HL-60 (cell line): ENCODE data around the gene BABAM2.

Experiments used
- POLR2AphosphoS5 ChIP-seq: IDR thresholded peaks from 2 replicates; pipeline ENCODE4 v1.6.1; 2012; ENCODE audit warnings: low read depth
- TF ChIP-seq, protein P1 (sequence below): IDR thresholded peaks from one replicate; pipeline ENCODE4 v1.5.1; 2011; ENCODE audit warnings: low read length, control low read depth, inconsistent platforms; ENCODE audit not compliant: insufficient read depth

DNA sequence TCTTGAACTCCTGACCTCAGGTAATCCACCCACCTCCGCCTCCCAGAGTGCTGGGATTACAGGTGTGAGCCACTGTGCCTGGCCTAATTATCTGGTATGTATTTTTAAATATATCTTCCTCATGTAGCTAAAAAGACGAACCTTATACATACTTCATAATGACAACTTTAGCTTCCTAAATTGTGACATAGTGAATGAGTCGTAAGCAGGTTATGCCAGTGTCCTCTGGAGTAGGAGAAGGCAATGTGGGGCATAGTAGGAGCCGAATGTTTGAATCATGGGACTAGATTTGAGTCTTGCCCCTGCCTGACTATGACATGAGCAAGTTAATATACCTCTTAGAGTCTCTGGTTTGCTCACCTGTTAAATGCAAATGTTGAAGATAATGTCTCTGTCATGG is 406.4 kb downstream of the BABAM2 start:
- TF ChIP-seq, protein P1, sequence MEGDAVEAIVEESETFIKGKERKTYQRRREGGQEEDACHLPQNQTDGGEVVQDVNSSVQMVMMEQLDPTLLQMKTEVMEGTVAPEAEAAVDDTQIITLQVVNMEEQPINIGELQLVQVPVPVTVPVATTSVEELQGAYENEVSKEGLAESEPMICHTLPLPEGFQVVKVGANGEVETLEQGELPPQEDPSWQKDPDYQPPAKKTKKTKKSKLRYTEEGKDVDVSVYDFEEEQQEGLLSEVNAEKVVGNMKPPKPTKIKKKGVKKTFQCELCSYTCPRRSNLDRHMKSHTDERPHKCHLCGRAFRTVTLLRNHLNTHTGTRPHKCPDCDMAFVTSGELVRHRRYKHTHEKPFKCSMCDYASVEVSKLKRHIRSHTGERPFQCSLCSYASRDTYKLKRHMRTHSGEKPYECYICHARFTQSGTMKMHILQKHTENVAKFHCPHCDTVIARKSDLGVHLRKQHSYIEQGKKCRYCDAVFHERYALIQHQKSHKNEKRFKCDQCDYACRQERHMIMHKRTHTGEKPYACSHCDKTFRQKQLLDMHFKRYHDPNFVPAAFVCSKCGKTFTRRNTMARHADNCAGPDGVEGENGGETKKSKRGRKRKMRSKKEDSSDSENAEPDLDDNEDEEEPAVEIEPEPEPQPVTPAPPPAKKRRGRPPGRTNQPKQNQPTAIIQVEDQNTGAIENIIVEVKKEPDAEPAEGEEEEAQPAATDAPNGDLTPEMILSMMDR = no peak
- no peak for TF ChIP-seq POLR2AphosphoS5
